Measurements from ENCODE around the gene ATRIP.

ATRIP gene

GRCh38 chr3:48425281-48425812 is 21.2 kb upstream of the ATRIP start:
- no peak for DNase-seq

DNA sequence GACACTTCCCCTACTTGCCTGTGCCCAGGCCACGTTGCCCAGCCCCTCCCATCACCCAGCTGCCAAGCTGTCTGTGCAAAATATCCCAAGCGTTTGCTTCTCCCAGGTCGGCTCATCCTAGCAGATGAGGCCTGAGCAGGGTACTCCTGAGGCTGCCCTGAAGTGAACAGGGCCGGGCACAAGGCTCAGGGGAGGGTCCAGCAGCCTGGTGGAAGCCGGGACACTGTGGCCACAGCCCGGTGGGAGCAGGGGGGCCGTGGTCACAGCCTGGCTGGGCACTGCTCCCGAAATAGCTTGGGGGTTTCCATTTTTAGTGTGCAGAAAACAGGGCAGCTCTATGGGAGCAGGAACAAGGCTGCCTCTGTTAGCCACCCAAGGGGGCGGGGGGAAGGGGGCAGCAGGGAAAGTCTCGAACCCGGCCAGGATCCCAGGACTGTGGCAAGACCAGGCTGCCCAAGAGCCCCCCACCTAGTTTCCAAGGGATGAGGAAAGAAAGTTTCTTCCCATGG is 20.1 kb upstream of the ATRIP start:
- DNase-seq: no peak

DNA sequence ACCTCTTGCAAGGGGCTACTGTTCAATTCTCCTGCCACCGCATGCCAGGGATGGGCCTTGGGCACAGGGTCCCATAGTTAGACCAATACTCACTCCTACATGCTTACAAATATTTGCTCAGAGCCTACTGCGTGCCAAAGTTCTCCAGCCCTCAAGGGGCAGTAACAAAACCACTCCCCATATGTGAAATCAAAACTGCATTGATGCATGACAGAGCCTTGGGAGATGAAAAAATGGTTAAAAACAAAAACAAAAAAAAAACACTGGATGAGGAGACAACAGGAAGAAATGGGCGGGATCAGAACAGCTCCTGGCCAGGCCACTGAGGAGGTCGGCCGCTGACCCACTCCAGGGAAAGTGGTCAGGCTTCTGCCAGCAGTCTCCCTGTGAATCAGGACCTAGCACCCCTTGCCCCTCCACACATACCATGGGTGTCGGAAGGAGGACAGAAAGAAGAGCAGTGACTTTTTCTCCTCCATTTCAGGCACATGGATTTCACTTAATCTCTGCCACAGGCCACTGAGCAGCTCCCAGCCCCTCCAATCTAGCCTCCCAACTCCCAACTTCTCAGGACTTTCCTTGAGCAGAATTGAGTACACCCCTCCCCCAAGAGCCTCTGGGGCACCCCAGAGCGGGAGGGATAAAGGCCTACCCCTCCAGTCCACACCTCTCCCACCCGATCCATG is 19.4 kb upstream of the ATRIP start:
- no peak for DNase-seq

DNA sequence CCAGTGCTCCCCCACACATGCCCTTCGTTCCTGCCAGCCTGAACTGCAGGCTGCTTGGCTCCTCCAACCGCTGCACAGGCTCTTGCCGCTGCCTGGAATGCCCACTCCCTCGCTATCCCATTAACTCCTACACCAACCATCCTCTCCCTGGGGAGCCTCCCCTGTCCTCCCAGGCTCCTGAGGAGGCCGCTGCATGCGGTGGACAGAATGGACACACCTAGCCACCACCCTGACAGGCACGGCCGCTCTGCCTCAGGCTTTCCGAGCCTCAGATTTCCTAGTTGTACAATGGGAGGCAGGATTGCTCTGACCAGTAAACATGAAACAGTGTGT is 18.9 kb upstream of the ATRIP start:
- no peak for DNase-seq

DNA sequence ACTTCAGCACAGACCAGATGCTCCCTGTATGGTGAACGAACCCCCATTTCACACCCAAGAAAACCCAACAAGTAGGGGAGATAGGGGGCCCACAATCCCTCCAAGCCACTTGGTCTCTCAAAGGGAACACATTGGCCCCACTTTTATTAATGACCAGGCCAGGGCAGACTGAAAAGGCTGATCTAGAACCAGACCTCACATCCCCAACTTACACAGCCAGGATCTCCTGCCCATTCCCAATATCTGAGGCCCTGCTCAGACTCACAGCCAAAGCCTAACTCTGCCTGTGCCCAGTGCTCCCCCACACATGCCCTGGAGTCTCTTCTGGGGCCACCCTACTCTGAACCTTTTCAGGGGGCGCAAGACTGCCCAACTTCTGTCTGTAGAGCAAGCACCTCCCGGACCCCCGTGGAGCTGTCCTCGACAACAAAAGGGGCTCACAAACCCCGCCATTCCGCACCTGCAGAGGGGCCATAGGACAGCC is 18.4 kb upstream of the ATRIP start:
- DNase-seq: no peak

GRCh38 chr3:48428572-48429316 is 17.8 kb upstream of the ATRIP start:
- no peak for DNase-seq

DNA sequence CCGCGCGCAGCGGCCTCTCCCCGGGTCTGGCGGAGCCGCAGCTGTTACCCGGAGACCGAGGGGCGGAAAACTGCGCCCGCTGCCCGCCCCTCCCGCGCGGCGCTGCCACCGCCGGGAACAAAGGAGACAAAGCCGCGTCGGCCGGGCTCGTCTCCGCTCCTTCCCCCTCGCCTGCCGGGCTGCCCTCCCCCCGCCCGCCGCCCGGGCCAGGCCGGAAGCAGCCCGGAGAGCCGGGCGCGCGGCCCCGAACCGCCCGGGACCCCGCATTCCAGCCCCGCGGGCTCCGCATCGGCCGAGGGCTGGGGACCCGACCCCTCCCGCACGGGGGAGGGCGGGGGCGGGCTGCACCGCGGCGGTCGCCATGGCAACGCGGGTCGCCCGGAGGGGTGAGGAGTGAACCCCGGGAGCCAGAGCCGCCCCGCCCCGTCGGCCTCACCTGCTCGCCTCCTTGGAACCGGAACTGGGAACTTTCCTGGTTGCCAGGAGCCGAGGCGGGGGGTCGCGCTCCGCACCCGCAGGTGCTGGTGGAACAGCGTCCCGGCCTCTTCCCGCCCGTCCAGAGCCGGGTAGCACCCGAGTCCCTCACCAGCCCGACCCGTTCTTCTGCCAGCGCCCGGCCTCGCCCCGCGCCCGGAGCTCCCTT is 17.1 kb upstream of the ATRIP start:
- DNase-seq: peak; percentile 56

- DNase-seq: peak; percentile 25
Measured at GRCh38 chr3:48429960-48430707, 16.4 kb upstream of the ATRIP start, which contains the start of gene PLXNB1. Gene PLXNB1 (minus strand): TSS chr3:48430086. CDS start chr3:48424611, 5,475 bp downstream.

DNA sequence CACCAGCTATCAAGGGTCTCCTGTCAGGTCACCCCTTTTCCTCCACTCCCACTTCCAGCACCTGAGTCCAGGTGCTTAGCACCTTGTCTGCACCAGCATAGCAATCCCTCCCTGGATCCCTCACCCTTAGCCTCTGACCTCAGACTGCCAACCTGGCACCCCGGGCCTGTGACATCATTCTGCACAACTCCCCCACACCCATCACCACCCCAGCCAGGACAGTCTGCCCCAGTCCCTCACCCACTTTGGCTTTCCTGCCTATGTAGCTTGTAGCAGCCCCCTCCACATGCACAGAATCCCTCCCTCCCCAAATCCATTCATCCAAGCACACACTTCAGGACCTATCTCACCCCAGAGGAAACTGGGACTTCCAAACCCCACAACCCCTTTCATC is 15.8 kb upstream of the ATRIP start:
- DNase-seq: no peak

DNA sequence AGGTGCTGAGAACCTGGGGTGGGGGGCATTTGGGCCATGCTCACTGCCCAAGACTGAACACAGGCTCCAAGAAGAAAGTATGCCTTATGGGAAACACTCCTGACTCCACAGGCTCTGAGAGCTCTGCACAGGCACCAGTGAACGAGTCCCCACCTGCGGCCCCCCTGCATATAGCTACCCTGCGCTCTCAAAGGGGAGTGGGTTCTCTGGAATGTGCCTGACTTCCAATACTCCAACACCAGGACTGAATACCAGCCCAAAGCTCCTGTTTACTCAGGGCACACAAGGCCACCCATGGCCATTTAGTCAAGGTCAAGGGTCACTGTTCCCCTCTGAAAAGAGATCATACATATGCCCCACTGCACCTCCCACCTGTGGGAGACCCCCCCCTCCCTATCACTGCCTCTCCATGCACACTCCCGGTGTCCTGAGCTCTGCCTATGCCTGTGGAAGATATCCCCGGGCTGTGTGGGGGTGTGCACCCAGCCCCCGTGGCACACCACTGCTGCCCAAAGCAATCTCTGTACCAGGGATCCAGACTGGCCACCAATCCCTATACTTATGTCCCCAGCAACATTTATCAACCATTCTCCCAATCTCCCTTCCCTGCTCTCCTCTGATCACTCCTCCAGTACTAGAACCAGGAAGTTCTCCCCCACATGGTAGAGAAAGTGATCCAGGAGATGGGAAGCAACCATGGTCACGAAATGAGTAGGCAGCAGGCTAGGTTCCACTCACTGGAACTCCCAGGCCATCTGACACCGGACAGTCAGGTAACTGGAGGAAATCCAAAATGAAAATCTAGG is 15.1 kb upstream of the ATRIP start:
- no peak for DNase-seq

DNA sequence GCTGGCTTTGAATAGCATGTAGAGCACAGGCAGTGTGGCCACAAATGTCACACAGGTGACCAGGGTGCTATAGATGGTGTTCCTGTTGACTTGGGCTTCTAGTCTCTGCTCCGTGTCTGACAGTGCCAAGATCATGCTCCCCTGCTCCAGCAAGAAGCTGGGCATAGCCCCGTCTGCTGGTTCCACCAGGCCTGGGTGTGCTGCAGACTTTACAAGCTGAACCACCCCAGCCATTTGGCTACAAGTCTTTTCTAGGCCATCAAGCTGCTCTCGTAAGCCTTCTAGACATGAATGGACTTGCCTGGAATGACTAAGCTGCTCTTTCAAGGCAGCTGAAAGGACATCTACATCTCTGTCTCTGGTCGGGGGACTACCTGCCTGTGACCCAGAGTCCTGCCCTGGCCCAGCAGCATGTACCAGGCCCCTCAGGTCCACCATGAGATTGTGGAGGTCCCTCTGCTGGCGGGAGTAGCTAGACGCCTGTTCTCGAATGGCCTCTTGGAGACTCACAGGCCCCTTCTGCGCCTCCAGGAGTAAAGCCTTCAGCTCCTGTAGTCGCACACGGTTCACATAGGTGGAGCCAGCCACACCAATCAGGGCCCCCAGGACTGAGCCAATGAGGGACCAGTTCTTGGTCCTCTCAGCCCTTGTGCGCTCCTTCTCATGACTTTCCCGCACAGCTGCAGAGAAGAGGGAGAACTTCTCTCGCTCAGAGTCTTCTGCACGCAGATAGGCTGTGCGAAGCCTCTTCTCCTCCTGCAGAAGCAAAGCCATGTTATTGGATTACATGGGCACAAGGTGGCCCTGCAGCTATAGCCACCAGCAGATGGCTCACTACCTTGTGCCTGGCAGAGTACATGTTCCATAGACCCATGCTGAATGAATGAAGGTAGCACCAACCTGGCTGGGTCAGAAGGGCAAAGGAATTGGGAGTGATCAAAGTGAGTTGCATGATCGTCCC is 13.8 kb upstream of the ATRIP start:
- no peak for DNase-seq

DNA sequence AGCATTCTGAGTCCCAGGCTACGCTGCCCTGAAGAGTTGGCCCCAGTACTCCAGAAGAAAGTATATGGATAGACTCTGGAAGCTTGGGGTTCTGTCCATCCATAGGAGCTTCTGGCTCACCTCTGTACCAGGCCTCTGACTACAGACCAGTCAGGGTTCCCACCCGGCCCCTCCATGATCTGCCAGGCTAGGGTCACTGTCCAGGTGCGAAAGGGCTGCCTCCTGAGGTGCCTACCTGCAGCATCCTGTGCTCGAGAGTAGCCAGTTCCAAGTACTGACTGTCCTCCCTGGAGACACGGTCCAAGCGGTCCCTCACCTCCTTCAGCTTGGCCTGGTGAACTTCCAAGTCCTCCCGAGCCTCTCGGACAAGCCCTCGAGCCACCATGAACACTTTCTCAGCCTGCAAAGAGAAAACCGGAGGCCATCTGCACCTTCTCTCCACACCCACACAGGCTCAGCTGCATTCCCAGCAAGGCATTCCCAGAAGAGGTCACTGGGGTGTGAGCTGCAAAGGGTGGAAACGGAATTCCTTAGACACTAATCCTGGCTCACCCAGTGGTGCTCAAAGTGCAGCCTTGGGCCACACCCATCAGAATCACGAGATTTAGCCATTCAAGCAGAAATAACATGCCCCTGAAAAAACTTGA is 12.9 kb upstream of the ATRIP start:
- no peak for DNase-seq

- DNase-seq: peak; percentile 25
Measured at GRCh38 chr3:48434591-48435222, 11.8 kb upstream of the ATRIP start.

DNA sequence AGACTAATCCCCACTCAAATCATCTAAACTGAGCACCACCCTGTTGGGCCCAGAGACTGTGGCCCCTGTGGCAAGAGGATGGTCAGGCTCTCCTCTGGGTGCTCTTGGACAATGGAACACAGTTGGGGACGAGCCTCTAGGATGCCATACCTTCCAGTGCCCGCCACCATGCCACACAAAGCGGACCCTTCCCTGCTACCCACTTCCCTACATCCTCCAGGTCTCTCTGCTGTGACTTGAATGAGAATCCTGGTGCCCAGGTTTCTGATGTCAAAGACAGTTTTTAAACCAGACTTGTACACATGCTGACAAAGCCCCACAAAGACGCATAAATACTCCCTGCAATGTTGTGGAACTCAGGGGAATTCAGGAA is 11.3 kb upstream of the ATRIP start:
- no peak for DNase-seq

GRCh38 chr3:48435774-48436476 is 10.6 kb upstream of the ATRIP start:
- peak; percentile 89 for DNase-seq

- no peak for DNase-seq
Measured at GRCh38 chr3:48436477-48436787, 10.1 kb upstream of the ATRIP start.

- no peak for DNase-seq
Measured at GRCh38 chr3:48436855-48437254, 9.7 kb upstream of the ATRIP start.

DNA sequence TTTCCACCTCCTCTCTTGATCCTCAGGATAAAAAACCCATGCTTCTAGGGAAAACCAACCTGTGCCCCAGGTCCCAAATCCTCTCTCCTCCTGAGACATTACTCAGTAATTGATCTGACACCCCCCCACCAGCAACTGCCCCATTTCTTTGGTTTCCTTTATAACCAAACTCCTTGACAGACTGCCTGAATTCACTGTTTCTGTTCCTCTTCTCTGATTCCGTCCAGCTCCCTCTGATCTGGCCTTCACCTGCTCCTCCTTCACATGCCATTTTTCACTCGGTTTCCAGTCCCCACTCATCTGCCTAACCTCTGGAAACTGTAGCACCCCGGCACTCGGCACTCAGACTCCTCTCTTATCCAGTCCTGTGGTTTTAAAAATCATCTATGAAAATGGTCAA is 8.7 kb upstream of the ATRIP start:
- DNase-seq: no peak
